Uterus (tissue), 2 donors: ENCODE measurements around the gene ADGRF5.

ENCODE experiments used
- CTCF ChIP-seq, 4 experiments: fragments of 200-600 bp in 2 of 4; fragments of 450-650 bp in 2 of 4; sonication (generic) in 2 of 4; IDR thresholded peaks; one replicate each; pipeline ENCODE4 v1.5.1; 2016 to 2019; ENCODE audit warnings: antibody characterized with exemption in 4 of 4, mild to moderate bottlenecking in 2 of 4, moderate library complexity in 1 of 4
- POLR2A ChIP-seq, 2 donors: fragments of 450-650 bp; IDR thresholded peaks; one replicate each; pipeline ENCODE4 v1.6.1; 2016; ENCODE audit warnings: antibody characterized with exemption in 2 of 2, mild to moderate bottlenecking in 1 of 2, moderate library complexity in 1 of 2

- TF ChIP-seq POLR2A (IDR thresholded peaks at IDR 0.05) (no peak), CTCF (IDR thresholded peaks at IDR 0.05) (no peak)
These were observed 57.9 kb downstream of the ADGRF5 start for GRCh38 chr6:46863791-46864190.
